IPS DF 4.7 (cell line): Measurements from ENCODE around the gene RADIL.

ENCODE experiments used
- DNase-seq: peaks from one replicate; pipeline ENCODE4 v3.0.0-alpha.2; 2013; ENCODE audit warnings: low spot score; ENCODE audit errors: extremely low read depth

The RADIL gene

GRCh38 chr7:4758111-4758510 is 125.4 kb downstream of the RADIL start:
- no peak for DNase-seq

GRCh38 chr7:4755045-4755444 is 128.5 kb downstream of the RADIL start:
- DNase-seq = no peak

GRCh38 chr7:4754433-4755010 is 129.0 kb downstream of the RADIL start:
- no peak for DNase-seq

- no peak for DNase-seq
Measured at GRCh38 chr7:4753598-4754432, 129.7 kb downstream of the RADIL start.

- DNase-seq = no peak
Measured at GRCh38 chr7:4751398-4751947, 132.0 kb downstream of the RADIL start.

- no peak for DNase-seq
Measured at GRCh38 chr7:4749798-4750197, 133.7 kb downstream of the RADIL start.

- no peak for DNase-seq
Measured at GRCh38 chr7:4749363-4749762, 134.2 kb downstream of the RADIL start.
